Thyroid gland (tissue), 4 donors: ENCODE results near the gene RPH3AL.

Experiments
- CTCF ChIP-seq, 6 experiments: fragments of 200-600 bp in 3 of 6; fragments of 450-650 bp in 3 of 6; sonication (generic) in 3 of 6; IDR thresholded peaks; one replicate each; pipeline ENCODE4 v1.5.1; 2016 to 2019; ENCODE audit warnings: antibody characterized with exemption in 6 of 6, mild to moderate bottlenecking in 2 of 6, inconsistent platforms in 1 of 6, moderate library complexity in 1 of 6
- POLR2A ChIP-seq, 2 donors: fragments of 450-650 bp; IDR thresholded peaks; one replicate each; pipeline ENCODE4 v1.6.1; 2017; ENCODE audit warnings: antibody characterized with exemption in 2 of 2, mild to moderate bottlenecking in 2 of 2, moderate library complexity in 1 of 2

GRCh38 chr17:385178-385835 lies 32.7 kb upstream of the RPH3AL start:
- TF ChIP-seq CTCF (IDR thresholded peaks at IDR 0.05) (no peak), POLR2A (IDR thresholded peaks at IDR 0.05) (no peak)
